ENCODE data around the gene BPIFB6.

The BPIFB6 gene

GRCh38 chr20:33067806-33068205 lies 36.4 kb downstream of the BPIFB6 start:
- H3K9me3 Mint-ChIP-seq = no peaks in the 10 kb centered on the region
- no peak overlapping the region for H3K27ac Mint-ChIP-seq
- no peaks in the 10 kb centered on the region for H3K27me3 Mint-ChIP-seq (ENCODE audit: low read depth)
- no peak overlapping the region for H3K4me3 Mint-ChIP-seq
- no peaks in the 10 kb centered on the region for H3K36me3 Mint-ChIP-seq (ENCODE audit: low read depth)
- H3K4me1 Mint-ChIP-seq (ENCODE audit: low read depth) = no peaks in the 10 kb centered on the region

- H3K4me3 Mint-ChIP-seq = no peak overlapping the region
- H3K36me3 Mint-ChIP-seq (ENCODE audit: low read depth) = no peaks in the 10 kb centered on the region
- H3K27me3 Mint-ChIP-seq (ENCODE audit: low read depth) = no peaks in the 10 kb centered on the region
- no peaks in the 10 kb centered on the region for H3K9me3 Mint-ChIP-seq
- H3K4me1 Mint-ChIP-seq (ENCODE audit: low read depth) = no peaks in the 10 kb centered on the region
- no peak overlapping the region for H3K27ac Mint-ChIP-seq
These were observed 36.9 kb downstream of the BPIFB6 start for GRCh38 chr20:33068251-33068939.

- H3K9me3 Mint-ChIP-seq = no peaks in the 10 kb centered on the region
- H3K4me1 Mint-ChIP-seq (ENCODE audit: low read depth) = no peaks in the 10 kb centered on the region
- H3K4me3 Mint-ChIP-seq = no peak overlapping the region
- no peak overlapping the region for H3K27ac Mint-ChIP-seq
- no peaks in the 10 kb centered on the region for H3K27me3 Mint-ChIP-seq (ENCODE audit: low read depth)
- H3K36me3 Mint-ChIP-seq (ENCODE audit: low read depth) = no peaks in the 10 kb centered on the region
These were observed 38.2 kb downstream of the BPIFB6 start for GRCh38 chr20:33069673-33070072.

- Mint-ChIP-seq H3K4me1 (ENCODE audit: low read depth) (no peaks in the 10 kb centered on the region), H3K4me3 (no peak overlapping the region), H3K9me3 (no peaks in the 10 kb centered on the region), H3K27ac (no peak overlapping the region), H3K27me3 (ENCODE audit: low read depth) (no peaks in the 10 kb centered on the region), H3K36me3 (ENCODE audit: low read depth) (no peaks in the 10 kb centered on the region)
These were observed 38.9 kb downstream of the BPIFB6 start for GRCh38 chr20:33070111-33071053.

GRCh38 chr20:33071198-33071597 lies 39.8 kb downstream of the BPIFB6 start:
- H3K27ac Mint-ChIP-seq = no peak overlapping the region
- no peaks in the 10 kb centered on the region for H3K4me1 Mint-ChIP-seq (ENCODE audit: low read depth)
- no peak overlapping the region for H3K4me3 Mint-ChIP-seq
- no peaks in the 10 kb centered on the region for H3K36me3 Mint-ChIP-seq (ENCODE audit: low read depth)
- H3K9me3 Mint-ChIP-seq = no peaks in the 10 kb centered on the region
- no peaks in the 10 kb centered on the region for H3K27me3 Mint-ChIP-seq (ENCODE audit: low read depth)

- Mint-ChIP-seq H3K36me3 (ENCODE audit: low read depth) (no peaks in the 10 kb centered on the region), H3K4me3 (no peak overlapping the region), H3K27ac (no peak overlapping the region)
These were observed 40.9 kb downstream of the BPIFB6 start for GRCh38 chr20:33072362-33072761.

GRCh38 chr20:33072813-33073212 lies 41.4 kb downstream of the BPIFB6 start:
- H3K9me3 Mint-ChIP-seq = no peaks in the 10 kb centered on the region
- no peak overlapping the region for H3K4me3 Mint-ChIP-seq
- no peaks in the 10 kb centered on the region for H3K4me1 Mint-ChIP-seq (ENCODE audit: low read depth)
- no peaks in the 10 kb centered on the region for H3K27me3 Mint-ChIP-seq (ENCODE audit: low read depth)
- H3K36me3 Mint-ChIP-seq (ENCODE audit: low read depth) = no peaks in the 10 kb centered on the region
- H3K27ac Mint-ChIP-seq = no peak overlapping the region

More at GRCh38 chr20:33072362-33072761, 40.9 kb downstream of the BPIFB6 start:
- no peaks in the 10 kb centered on the region for H3K4me1 Mint-ChIP-seq (ENCODE audit: low read depth)
- H3K9me3 Mint-ChIP-seq = no peaks in the 10 kb centered on the region
- H3K27me3 Mint-ChIP-seq (ENCODE audit: low read depth) = no peaks in the 10 kb centered on the region

GRCh38 chr20:33074675-33075074 lies 43.2 kb downstream of the BPIFB6 start:
- H3K27ac Mint-ChIP-seq = no peak overlapping the region
- no peaks in the 10 kb centered on the region for H3K9me3 Mint-ChIP-seq
- no peaks in the 10 kb centered on the region for H3K36me3 Mint-ChIP-seq (ENCODE audit: low read depth)
- no peaks in the 10 kb centered on the region for H3K4me1 Mint-ChIP-seq (ENCODE audit: low read depth)
- H3K4me3 Mint-ChIP-seq = no peak overlapping the region
- H3K27me3 Mint-ChIP-seq (ENCODE audit: low read depth) = no peaks in the 10 kb centered on the region

- Mint-ChIP-seq H3K36me3 (ENCODE audit: low read depth) (no peaks in the 10 kb centered on the region), H3K9me3 (no peaks in the 10 kb centered on the region), H3K4me3 (no peak overlapping the region), H3K27ac (no peak overlapping the region), H3K4me1 (ENCODE audit: low read depth) (no peaks in the 10 kb centered on the region), H3K27me3 (ENCODE audit: low read depth) (no peaks in the 10 kb centered on the region)
These were observed 43.8 kb downstream of the BPIFB6 start for GRCh38 chr20:33075281-33075680.

GRCh38 chr20:33076662-33077372 lies 45.4 kb downstream of the BPIFB6 start:
- no peaks in the 10 kb centered on the region for H3K36me3 Mint-ChIP-seq (ENCODE audit: low read depth)
- no peaks in the 10 kb centered on the region for H3K27me3 Mint-ChIP-seq (ENCODE audit: low read depth)
- no peaks in the 10 kb centered on the region for H3K4me1 Mint-ChIP-seq (ENCODE audit: low read depth)
- H3K4me3 Mint-ChIP-seq = no peak overlapping the region
- H3K27ac Mint-ChIP-seq = no peak overlapping the region
- no peaks in the 10 kb centered on the region for H3K9me3 Mint-ChIP-seq

GRCh38 chr20:33079259-33079658 lies 47.8 kb downstream of the BPIFB6 start, which contains the start of gene BPIFB4:
Gene BPIFB4 (plus strand): TSS chr20:33079643. CDS start chr20:33081527, 1,884 bp downstream.
- Mint-ChIP-seq H3K9me3 (no peaks in the 10 kb centered on the region), H3K36me3 (ENCODE audit: low read depth) (no peaks in the 10 kb centered on the region), H3K4me3 (no peak within 1 kb of the TSS), H3K27ac (no peak within 1 kb of the TSS), H3K4me1 (ENCODE audit: low read depth) (no peaks in the 10 kb centered on the region), H3K27me3 (ENCODE audit: low read depth) (no peaks in the 10 kb centered on the region)

- Mint-ChIP-seq H3K36me3 (ENCODE audit: low read depth) (no peaks in the 10 kb centered on the region), H3K27ac (no peak overlapping the region), H3K4me1 (ENCODE audit: low read depth) (no peaks in the 10 kb centered on the region), H3K27me3 (ENCODE audit: low read depth) (no peaks in the 10 kb centered on the region), H3K9me3 (no peaks in the 10 kb centered on the region), H3K4me3 (no peak overlapping the region)
These were observed 50.1 kb downstream of the BPIFB6 start for GRCh38 chr20:33081411-33082154.

GRCh38 chr20:33082546-33082945 lies 51.1 kb downstream of the BPIFB6 start:
- Mint-ChIP-seq H3K4me1 (ENCODE audit: low read depth) (no peaks in the 10 kb centered on the region), H3K9me3 (no peaks in the 10 kb centered on the region), H3K27me3 (ENCODE audit: low read depth) (no peaks in the 10 kb centered on the region), H3K27ac (no peak overlapping the region), H3K36me3 (ENCODE audit: low read depth) (no peaks in the 10 kb centered on the region), H3K4me3 (no peak overlapping the region)
